GM18517 (cell line): Measurements from ENCODE around the gene PIK3R4.

ENCODE experiments used
- ATAC-seq: cut with Tn5 transposase; IDR thresholded peaks from one replicate; pipeline ENCODE4 v1.9.1; 2021; ENCODE audit warnings: mild to moderate bottlenecking, moderate library complexity; ENCODE audit not compliant: unreplicated experiment

Gene PIK3R4

DNA sequence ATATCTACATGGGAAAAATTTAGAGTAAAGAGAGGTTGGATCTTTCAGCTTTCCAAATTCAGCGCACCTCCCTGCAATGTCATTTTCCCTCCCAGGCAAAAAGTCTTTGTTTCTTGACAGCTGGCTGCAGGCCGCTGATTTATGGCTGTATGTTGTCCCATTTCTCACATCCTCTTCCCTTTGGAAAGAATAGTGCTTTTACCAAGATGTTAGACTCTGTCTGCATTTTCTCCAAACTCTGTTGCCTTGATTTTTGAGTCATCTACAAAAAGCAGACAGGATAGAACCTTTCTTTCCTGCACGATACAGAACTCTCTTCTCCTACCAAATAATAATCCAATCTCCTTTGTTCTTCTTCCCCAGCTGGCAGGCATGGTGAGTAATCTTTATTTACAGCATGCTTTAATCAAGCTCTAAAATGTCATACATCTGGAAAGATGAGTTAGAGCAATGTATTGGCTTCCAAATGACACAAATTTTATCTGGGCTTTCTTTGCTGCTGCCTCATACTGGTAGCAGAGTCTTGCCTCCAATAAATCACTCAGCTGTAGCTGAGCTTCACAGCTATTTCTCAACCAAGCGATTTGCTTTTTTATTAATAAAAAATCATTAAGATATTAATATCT is 101.9 kb downstream of the PIK3R4 start:
- ATAC-seq, result no peak

DNA sequence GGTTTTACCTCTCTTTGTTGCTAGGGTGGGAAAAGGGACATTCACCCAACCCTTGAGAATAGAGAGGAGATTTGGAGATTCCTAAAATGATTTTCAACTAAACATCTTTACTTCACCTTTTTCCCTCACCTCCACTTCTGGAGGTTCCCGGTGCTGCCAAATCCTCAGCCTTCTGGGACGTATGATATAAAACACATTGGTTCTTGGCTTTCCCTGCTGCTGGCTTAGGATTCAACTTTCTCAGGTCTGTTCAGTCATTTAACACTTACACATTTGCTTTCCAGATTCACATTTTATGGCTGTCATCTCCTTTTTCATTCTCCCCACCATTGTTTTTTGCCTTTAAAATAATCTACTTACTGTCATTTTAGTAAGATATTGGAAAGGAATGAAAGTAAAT is 106.6 kb downstream of the PIK3R4 start:
- ATAC-seq, result no peak

DNA sequence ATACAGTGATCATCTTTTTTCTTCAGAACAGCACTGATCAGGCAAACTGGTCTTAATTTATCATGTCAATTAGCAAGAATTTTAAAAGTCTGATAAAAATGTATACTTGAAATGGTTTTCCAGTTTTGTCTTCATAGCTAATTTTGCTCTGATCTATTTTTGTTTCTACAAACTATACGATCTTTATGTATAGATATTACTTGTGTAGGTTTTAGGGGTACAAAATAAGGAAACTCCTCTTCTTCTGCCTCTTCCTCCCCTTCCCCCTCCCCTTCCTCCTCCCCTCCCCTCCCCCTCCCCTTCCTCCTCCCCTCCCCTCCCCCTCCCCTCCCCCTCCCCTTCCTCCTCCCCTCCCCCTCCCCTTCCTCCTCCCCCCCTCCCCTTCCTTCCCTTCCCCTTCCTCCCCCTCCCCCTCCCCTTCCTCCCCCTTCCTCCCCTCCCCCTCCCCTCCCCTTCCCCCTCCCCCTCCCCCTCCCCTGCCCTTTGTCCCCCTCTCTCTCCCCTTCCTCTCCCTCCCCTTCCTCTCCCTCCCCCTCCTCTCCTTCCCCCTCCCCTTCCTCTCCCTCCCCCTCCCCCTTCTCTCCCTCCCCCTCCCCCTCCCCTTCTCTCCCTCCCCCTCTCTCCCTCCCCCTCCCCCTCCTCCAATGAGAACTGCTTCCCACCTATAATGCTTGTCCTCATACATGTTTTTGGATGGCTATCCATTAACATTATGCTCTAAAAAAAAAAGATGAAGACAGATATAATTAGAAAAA is 110.0 kb downstream of the PIK3R4 start:
- ATAC-seq, result no peak

DNA sequence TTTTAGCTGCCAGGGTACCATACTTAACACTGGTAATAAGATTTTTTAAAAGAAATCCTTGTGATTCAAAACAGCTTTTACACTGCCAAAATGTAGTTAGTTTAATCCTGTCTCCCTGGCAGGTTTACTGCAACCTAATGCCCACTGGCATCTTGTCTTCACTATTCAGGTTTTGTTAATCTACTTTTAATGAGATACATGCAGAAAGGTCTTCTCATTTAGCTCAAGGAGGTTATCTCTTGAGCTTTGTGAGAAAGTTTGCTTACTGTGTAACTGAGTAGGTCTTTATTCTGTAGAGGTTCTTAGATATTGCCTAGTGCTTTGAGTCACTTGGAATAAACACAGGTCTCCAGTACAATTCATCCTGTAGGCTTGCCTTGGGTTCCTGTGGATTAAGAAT is 110.7 kb downstream of the PIK3R4 start:
- no peak for ATAC-seq

DNA sequence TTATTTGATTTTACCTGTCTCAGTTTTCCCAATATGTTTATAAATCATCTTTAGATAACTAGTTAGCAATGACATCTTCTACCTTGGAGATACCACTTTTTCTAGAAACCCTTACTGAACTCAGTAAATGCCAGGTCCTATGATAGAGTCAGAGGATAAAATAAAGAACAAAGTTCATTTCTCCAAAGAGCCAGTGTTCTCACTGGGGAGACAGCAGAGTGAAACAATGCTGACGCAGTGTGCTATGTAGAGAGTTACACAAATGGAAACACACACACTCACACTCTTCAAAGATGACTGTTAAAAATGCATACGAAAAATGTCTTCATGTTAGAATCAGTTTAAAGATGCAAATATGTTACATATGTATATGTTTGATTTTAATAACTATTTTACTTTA is 111.3 kb downstream of the PIK3R4 start:
- no peak for ATAC-seq
